Pancreas (tissue), 10 donors: ENCODE results near the gene FRMD5. TPM values are rescaled to one million over a fixed set of nuclear protein-coding genes. Genes with fewer than 3 reads are reported as not detected.

Source experiments
- ATAC-seq, 4 donors: fragments of 200-7000 bp; cut with Tn5 transposase; one replicate each; pipeline versions ENCODE4 v1.8.0 to v1.9.1; 2020; ENCODE audit warnings: mild to moderate bottlenecking in 4 of 4, moderate library complexity in 4 of 4
- DNase-seq, 6 donors: peaks; one replicate each; pipeline ENCODE4 v3.0.0-alpha.2; 2020
- FAIRE-seq: peaks from 2 replicates; lab custom pipeline; 2012; peaks lifted over from hg19 to GRCh38; lab: Jason Lieb, UNC
- H3K27ac ChIP-seq, 4 donors: fragments of 200-600 bp; sonication (generic); 1 replicate in 3 of 4; 2 replicates in 1 of 4; pipeline versions ENCODE4 v1.5.0 to v1.8.0; 2020
- H3K27me3 ChIP-seq, 4 donors: fragments of 200-600 bp; one replicate each; pipeline ENCODE4 v1.8.0; 2021
- H3K36me3 ChIP-seq, 3 donors: fragments of 200-600 bp; sonication (generic) in 1 of 3; one replicate each; pipeline versions ENCODE4 v1.5.0 to v1.8.0; 2020 to 2021
- H3K4me1 ChIP-seq, 3 donors: fragments of 200-600 bp; one replicate each; pipeline ENCODE4 v1.8.0; 2021
- H3K4me3 ChIP-seq, 4 donors: fragments of 200-600 bp; sonication (generic) in 2 of 4; one replicate each; pipeline versions ENCODE4 v1.5.0 to v1.8.0; 2020 to 2021
- H3K9me3 ChIP-seq, 4 donors: fragments of 200-600 bp; one replicate each; pipeline ENCODE4 v1.8.0; 2021
- CTCF ChIP-seq, 4 donors: fragments of 200-600 bp; sonication (generic) in 3 of 4; IDR thresholded peaks; one replicate each; pipeline versions ENCODE4 v1.5.0 to v1.8.0; 2021; ENCODE audit warnings: antibody characterized with exemption in 4 of 4
- WGBS, 2 donors: extraction: QIAGEN DNeasy Blood & Tissue Kit; methylation state at CpG; one replicate each; pipeline ENCODE4 v1.1.7; 2013; 5-methylcytosine and 5-hydroxymethylcytosine counted together
- intact Hi-C, 3 donors: fragments of 100-400 bp; cut with DNase I; formaldehyde crosslinking; loops; one replicate each; pipeline versions ENCODE4 v1.11.1 to v1.14.2; 2022
- polyA plus RNA-seq, 2 donors: library from polyadenylated mRNA; stranded (reverse); fragments of 200-250 nt; gene quantifications; one replicate each; pipeline ENCODE4 v1.2.3, GENCODE V29; 2013
- total RNA-seq, 6 donors: library from RNA; stranded (reverse); fragmentation: NEBNext Ultra II Directional in 4 of 6; extraction: Animal tissue kit (Norgen Biotek cat#: 25700) in 4 of 6; gene quantifications; one replicate each; pipeline versions ENCODE4 v1.2.1 to v1.2.4, GENCODE V29; 2021 to 2023
- donor health status: healthy with polysubstance abuse.
- donor health status: DM: no; HTN: no; CAD: no; lungs with moderate emphysema.
- donor health status: DM: no; HTN: no; CAD: no.
- donor health status: control.
- donor health status: control.
- donor health status: Bipolar disorder and iron deficiency.
- donor health status: DM: yes; HTN: yes; CAD: no.
- donor health status: DM: no; HTN: no; CAD: no.
- donor health status: DM: no; HTN: no; CAD: no.
- donor health status: DM: yes; HTN: yes; CAD: no.

The FRMD5 gene
- total and polyA plus RNA-seq, 8 donors = 0.04 to 1.5 (median 0.35) TPM; not detected in 1

- no peak for TF ChIP-seq CTCF (IDR thresholded peaks at IDR 0.05)
- DNase-seq (peak; percentile 88 to 97 (median 95)), FAIRE-seq (peak; percentile 92), ATAC-seq (peak; percentile 92 to 96 (median 96))
- H3K4me3 ChIP-seq = peak within 1 kb of the TSS; percentile 54 to 76 (median 64)
- peaks cover 0 to 20% (median 8%) of the 10 kb centered on the region in 3 donors for H3K4me1 ChIP-seq
- intact Hi-C loops = no loop called here
- WGBS, 2 donors = 6 to 8% methylated on average over 46 of the region's 46 CpGs
- no peaks in the 10 kb centered on the region for H3K36me3 ChIP-seq
- H3K27ac ChIP-seq = peak within 1 kb of the TSS; percentile 56 to 90 (median 82)
- H3K27me3 ChIP-seq = no peaks in the 10 kb centered on the region
- no peaks in the 10 kb centered on the region for H3K9me3 ChIP-seq
These were observed 370.5 kb downstream of the FRMD5 start, which contains the start of gene MFAP1 for GRCh38 chr15:43824302-43825246. TSS of gene MFAP1 (minus strand) at chr15:43824690. CDS start at chr15:43824569, 121 bp downstream.

GRCh38 chr15:43821505-43821904 is 373.6 kb downstream of the FRMD5 start:
- H3K36me3 ChIP-seq = peaks cover 0 to 9% (median 7%) of the 10 kb centered on the region in 3 donors
- 52 to 56% methylated on average over 3 of the region's 3 CpGs for WGBS, 2 donors
- DNase-seq (no peak), ATAC-seq (no peak), FAIRE-seq (no peak)
- H3K4me3 ChIP-seq = no peak overlapping the region
- H3K9me3 ChIP-seq = no peaks in the 10 kb centered on the region
- intact Hi-C loops = no loop called here
- H3K27ac ChIP-seq = no peak overlapping the region
- peaks cover 0 to 14% (median 8%) of the 10 kb centered on the region in 3 donors for H3K4me1 ChIP-seq
- H3K27me3 ChIP-seq = no peaks in the 10 kb centered on the region
- no peak for TF ChIP-seq CTCF (IDR thresholded peaks at IDR 0.05)

Other genes with a start within 250 kb of the FRMD5 start
- 10 to 100 TPM; 27.2 to 58.8 (median 32.6) TPM for gene GOLM2, start 93.4 kb upstream of the FRMD5 start, total RNA-seq
- 10 to 100 TPM; 13.3 to 25.6 TPM for gene GOLM2, start 93.4 kb upstream of the FRMD5 start, polyA plus RNA-seq
- gene CTDSPL2, start 232.4 kb upstream of the FRMD5 start, total RNA-seq = 10 to 100 TPM; 14.6 to 25.1 (median 15.4) TPM
- 1 to 10 TPM; 2.7 to 4.2 TPM for gene CTDSPL2, start 232.4 kb upstream of the FRMD5 start, polyA plus RNA-seq